Left cardiac atrium (tissue), 4 donors: ENCODE measurements around the gene TSC22D2. TPM values are rescaled to one million over a fixed set of nuclear protein-coding genes. Genes with fewer than 3 reads are reported as not detected.
"Not testable (repeated sequence)": the region's sequence is repeated elsewhere in the genome, so short reads cannot be mapped to it uniquely, and the experiment has no call there.

ENCODE experiments used
- ATAC-seq, 2 donors: fragments of 200-7000 bp; cut with Tn5 transposase; one replicate each; pipeline ENCODE4 v1.9.1; 2020; ENCODE audit warnings: mild to moderate bottlenecking in 2 of 2, moderate library complexity in 2 of 2
- DNase-seq: peaks from one replicate; pipeline ENCODE4 v3.0.0-alpha.2; 2020
- intact Hi-C, 2 donors: fragments of 100-400 bp; cut with DNase I; formaldehyde crosslinking; loops; one replicate each; pipeline versions ENCODE4 v1.14.1 to v1.15.1; 2022 to 2023
- total RNA-seq, 2 donors: library from RNA; stranded (reverse); fragmentation: NEBNext Ultra II Directional; extraction: Animal tissue kit (Norgen Biotek cat#: 25700); gene quantifications; one replicate each; pipeline ENCODE4 v1.2.1, GENCODE V29; 2021
- donor health status: DM: no; HTN: yes; CAD: no.
- donor health status: DM: no; HTN: yes; CAD: no; lungs with severe emphysema.
- donor health status: DM: yes; HTN: yes; CAD: no.
- donor health status: Dilated cardiomyopathy.

The TSC22D2 gene
- total RNA-seq, 2 donors from 2014 or later = 24.0 to 34.9 TPM

- intact Hi-C loops = no loop called here
- ATAC-seq = no peak
- no peak for DNase-seq
These were observed 53.3 kb downstream of the TSC22D2 start for GRCh38 chr3:150461399-150461798.

GRCh38 chr3:150462108-150462507 is 54.0 kb downstream of the TSC22D2 start:
- intact Hi-C loops = no loop called here
- ATAC-seq = no peak
- no peak for DNase-seq

- DNase-seq (no peak), ATAC-seq (no peak)
- intact Hi-C loops = no loop called here
These were observed 56.6 kb downstream of the TSC22D2 start for GRCh38 chr3:150464684-150465083.

GRCh38 chr3:150467381-150467780 is 59.3 kb downstream of the TSC22D2 start:
- DNase-seq = no peak
- no peak for ATAC-seq
- intact Hi-C loops = no loop called here

- peak; percentile 72 to 98 for ATAC-seq
- intact Hi-C loops = no loop called here
These were observed 61.2 kb downstream of the TSC22D2 start for GRCh38 chr3:150469031-150469930.

GRCh38 chr3:150469931-150470740 is 62.0 kb downstream of the TSC22D2 start:
- ATAC-seq = peak in 1 of 2 donors; percentile 36
- intact Hi-C loops = no loop called here
- DNase-seq = no peak

More at GRCh38 chr3:150469031-150469930, 61.2 kb downstream of the TSC22D2 start:
- peak; percentile 58 for DNase-seq

- ATAC-seq (no peak), DNase-seq (no peak)
- intact Hi-C loops = no loop called here
These were observed 64.3 kb downstream of the TSC22D2 start for GRCh38 chr3:150472421-150472820.

- DNase-seq = not testable (repeated sequence)
These were observed 65.1 kb downstream of the TSC22D2 start for GRCh38 chr3:150473161-150473560.

GRCh38 chr3:150479370-150479769 is 71.3 kb downstream of the TSC22D2 start:
- no peak for ATAC-seq
- intact Hi-C loops = no loop called here
- DNase-seq = no peak

More at GRCh38 chr3:150473161-150473560, 65.1 kb downstream of the TSC22D2 start:
- intact Hi-C loops, ATAC-seq: not testable (repeated sequence)

GRCh38 chr3:150480877-150481276 is 72.8 kb downstream of the TSC22D2 start:
- DNase-seq (no peak), ATAC-seq (no peak)

GRCh38 chr3:150483226-150483625 is 75.1 kb downstream of the TSC22D2 start:
- no peak for DNase-seq
- no peak for ATAC-seq
- intact Hi-C loops = no loop called here

More at GRCh38 chr3:150480877-150481276, 72.8 kb downstream of the TSC22D2 start:
- intact Hi-C loops = no loop called here

GRCh38 chr3:150484410-150484809 is 76.3 kb downstream of the TSC22D2 start:
- intact Hi-C loops = no loop called here
- no peak for DNase-seq
- ATAC-seq = no peak

- intact Hi-C loops = no loop called here
- ATAC-seq = no peak
- DNase-seq = no peak
These were observed 80.8 kb downstream of the TSC22D2 start for GRCh38 chr3:150488867-150489266.

GRCh38 chr3:150490277-150490986 is 82.3 kb downstream of the TSC22D2 start:
- ATAC-seq (no peak), DNase-seq (no peak)
- intact Hi-C loops = loop anchor here in 1 of 2 donors (10.0 kb wide), 1 partner anchor 526 kb away; no protein-coding TSS in a partner anchor

GRCh38 chr3:150494411-150494977 is 86.4 kb downstream of the TSC22D2 start:
- DNase-seq (no peak), ATAC-seq (no peak)
- intact Hi-C loops = loop anchor here in 1 of 2 donors (2.0 to 10.0 kb wide), 2 partner anchors 208 to 530 kb away; no protein-coding TSS in a partner anchor

GRCh38 chr3:150495149-150495548 is 87.1 kb downstream of the TSC22D2 start:
- no peak for DNase-seq
- peak in 1 of 2 donors; percentile 38 for ATAC-seq
- intact Hi-C loops = loop anchor here (2.0 to 10.0 kb wide), 4 partner anchors 78 to 530 kb away; no protein-coding TSS in a partner anchor

GRCh38 chr3:150495563-150496168 is 87.6 kb downstream of the TSC22D2 start:
- ATAC-seq (peak in 1 of 2 donors; percentile 44), DNase-seq (no peak)
- intact Hi-C loops = loop anchor here (2.0 to 10.0 kb wide), 5 partner anchors 78 to 531 kb away; no protein-coding TSS in a partner anchor

GRCh38 chr3:150497956-150498355 is 89.9 kb downstream of the TSC22D2 start:
- intact Hi-C loops = loop anchor here (2.0 to 10.0 kb wide), 4 partner anchors 81 to 533 kb away; no protein-coding TSS in a partner anchor
- ATAC-seq = no peak
- no peak for DNase-seq
